PFSK-1 (cell line): ENCODE measurements around the gene PGLYRP3.

Experiments
- POLR2AphosphoS5 ChIP-seq: IDR thresholded peaks from 2 replicates; pipeline ENCODE4 v1.6.1; 2012; ENCODE audit warnings: low read depth, mild to moderate bottlenecking, control low read depth, low read length, moderate library complexity
- REST ChIP-seq, 2 experiments: IDR thresholded peaks; 2 replicates each; pipeline versions ENCODE4 v1.6.1 to v1.8.0; 2011 to 2012; ENCODE audit warnings: low read depth in 2 of 2, low read length in 2 of 2, control low read depth in 1 of 2, inconsistent platforms in 1 of 2, mild to moderate bottlenecking in 1 of 2, moderate library complexity in 1 of 2; ENCODE audit not compliant: insufficient read depth in 1 of 2
- TAF1 ChIP-seq: IDR thresholded peaks from 2 replicates; pipeline ENCODE4 v1.6.1; 2012; ENCODE audit warnings: low read length, control low read depth, borderline replicate concordance; ENCODE audit not compliant: insufficient read depth

- TF ChIP-seq REST (IDR thresholded peaks at IDR 0.05; ENCODE audit: insufficient read depth in 1 of 2, low read depth in 2 of 2, low read length in 2 of 2): no peak
- no peak for TF ChIP-seq TAF1
- no peak for TF ChIP-seq POLR2AphosphoS5
Observed at GRCh38 chr1:153360592-153361479, 48.1 kb upstream of the PGLYRP3 start.
